Fibroblast of upper back skin (primary cell): ENCODE data around the gene KIF6.
"Not testable (repeated sequence)": the region's sequence is repeated elsewhere in the genome, so short reads cannot be mapped to it uniquely, and the experiment has no call there.

Source experiments
- DNase-seq: peaks from one replicate; pipeline ENCODE4 v3.0.0-alpha.2; 2013

KIF6 gene

DNA sequence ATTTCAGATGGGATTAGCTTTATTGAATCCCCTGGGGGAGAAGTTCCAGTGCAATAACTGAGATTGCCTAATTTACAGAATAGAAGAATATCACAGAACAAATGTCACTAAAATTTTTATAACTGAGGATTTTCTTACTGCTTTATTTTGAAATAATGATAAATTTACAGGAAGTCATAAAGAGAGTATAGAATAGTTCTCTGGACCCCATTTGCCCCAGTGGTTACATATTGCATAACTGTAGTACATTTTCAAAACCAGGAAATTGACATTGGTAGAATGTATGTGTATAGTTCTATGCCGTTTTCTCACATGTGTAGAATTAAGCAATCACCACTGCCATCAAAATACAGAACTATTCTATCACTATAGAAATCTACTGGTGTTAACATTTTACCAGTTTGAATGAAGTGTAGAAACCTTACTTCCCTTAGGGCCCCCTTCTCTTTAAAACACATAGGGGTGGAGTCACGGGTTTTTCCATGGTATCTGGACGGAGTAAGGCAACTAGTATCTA lies 18.3 kb downstream of the KIF6 start:
- DNase-seq: peak; percentile 19

DNA sequence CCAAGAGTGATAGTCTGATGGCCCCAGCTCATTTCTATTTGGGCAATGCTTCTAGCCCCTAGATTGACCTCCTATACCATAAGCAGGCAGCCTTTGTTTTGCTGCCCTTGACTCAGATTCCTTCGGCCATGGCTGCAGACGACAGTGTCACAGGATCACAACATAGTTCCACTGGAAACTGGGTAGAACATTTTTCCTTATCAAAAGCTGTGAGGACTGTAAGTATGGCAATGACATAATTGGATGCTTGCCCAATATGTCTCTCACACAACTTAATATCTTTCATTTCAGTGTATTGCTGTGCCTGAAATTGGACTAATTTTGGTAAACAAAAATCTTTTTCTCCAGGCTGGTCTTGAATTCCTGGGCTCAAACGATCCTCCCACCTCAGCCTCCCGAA lies 22.9 kb downstream of the KIF6 start:
- DNase-seq: no peak

DNA sequence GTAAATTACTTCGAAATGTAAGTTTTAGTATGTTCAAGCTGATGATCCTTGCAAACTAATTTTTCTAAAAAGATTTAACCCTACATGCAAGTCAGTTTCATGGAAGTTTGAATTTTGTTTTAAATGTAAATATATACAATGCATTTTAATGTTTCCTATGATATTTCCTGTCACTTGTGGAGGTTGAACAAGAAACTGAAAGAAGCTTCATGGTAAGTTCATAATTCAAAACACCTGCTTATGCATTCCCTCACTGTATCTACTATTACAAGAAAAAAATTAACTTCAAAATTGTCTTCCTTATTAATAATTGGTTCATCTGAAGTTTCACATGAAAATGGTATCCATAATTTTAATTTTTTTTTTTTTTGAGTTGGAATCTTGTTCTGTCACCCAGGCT lies 24.8 kb downstream of the KIF6 start:
- DNase-seq: no peak

DNA sequence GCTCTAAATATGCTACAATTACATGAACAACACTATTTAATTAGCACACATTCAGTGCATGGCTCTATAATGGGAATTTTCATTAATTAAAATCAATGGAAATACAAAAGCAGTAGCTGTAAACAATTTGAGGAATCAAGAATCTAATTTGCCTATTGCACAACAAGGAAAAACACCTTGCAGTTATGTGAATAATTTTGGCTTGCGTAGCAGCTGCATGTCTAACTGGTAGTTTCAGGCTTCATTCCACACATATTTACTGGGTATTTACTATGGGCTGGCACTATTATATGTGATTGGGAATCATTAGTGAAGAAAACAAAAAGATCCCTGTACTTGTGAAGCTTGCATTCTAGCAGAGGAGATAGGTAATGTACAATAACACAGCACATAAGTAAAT lies 26.4 kb downstream of the KIF6 start:
- DNase-seq: no peak

DNA sequence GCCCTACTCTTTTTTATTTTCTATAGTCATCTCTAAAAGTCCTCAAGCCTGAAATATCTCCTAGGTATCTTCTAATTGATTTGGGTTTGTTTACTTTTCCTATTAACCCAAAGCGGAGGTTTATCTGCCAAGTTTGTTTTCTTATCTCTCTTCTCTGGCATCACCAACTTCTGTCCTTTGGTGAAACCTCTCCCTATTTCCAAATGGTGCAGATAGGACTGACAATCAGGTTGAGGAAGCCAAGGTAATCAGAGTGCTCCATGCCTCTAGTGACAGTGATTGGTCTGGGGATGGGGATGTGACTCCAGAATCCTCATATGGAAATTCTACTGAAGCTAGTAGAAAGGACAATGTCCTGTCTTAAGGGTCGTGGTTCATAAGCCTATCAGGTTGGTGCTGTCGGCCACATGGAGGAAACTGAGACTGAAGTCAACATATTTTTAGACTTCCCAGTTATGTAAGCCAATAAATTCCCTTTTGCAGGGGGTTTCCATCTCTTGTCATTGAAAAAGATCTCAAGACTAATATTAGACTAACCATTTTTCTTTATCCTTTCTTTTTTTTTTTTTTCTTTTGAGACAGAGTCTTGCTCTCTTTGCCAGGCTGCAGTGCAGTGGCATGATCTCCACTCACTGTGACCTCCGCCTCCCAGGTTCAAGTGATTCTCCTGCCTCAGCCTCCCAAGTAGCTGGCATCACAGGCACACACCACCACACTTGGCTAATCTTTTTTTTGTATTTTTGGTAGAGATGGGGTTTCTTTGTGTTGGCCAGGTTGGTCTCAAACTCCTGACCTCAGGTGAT lies 28.0 kb downstream of the KIF6 start:
- no peak for DNase-seq

DNA sequence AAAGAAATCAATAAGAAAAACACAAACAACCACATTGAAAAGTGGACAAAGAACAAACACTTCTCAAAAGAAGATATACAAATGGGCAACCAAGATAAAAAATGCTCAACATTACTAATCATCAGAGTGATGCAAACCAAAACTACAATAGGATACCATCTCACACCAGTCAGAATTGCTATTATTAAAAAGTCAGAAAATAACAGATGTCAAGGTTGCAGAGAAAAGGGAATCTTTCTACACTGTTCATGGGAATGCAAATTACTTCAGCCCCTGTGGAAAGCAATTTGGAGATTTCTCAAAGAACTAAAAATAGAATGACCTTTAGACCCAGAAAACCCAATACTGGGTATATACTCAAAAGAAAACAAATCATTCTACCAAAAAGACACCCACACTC lies 29.8 kb downstream of the KIF6 start:
- no peak for DNase-seq

DNA sequence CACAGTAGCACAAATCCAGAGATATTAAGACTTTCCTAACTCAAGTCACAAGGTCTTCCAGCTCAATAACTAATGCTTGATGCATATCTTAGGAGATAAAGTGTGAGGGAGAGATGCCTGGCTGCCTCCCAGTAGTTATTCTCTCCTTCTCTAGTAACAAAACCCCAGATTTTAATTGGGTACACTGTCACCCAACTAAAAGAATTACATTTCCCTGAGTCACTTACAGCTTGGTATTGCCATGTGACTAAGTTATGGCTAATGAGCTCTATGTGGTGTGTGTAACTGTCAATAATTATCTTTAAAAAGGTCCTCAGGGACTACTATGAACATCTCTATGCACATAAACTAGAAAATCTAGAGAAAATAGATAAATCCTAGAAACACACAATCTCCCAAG lies 32.0 kb downstream of the KIF6 start:
- no peak for DNase-seq

DNA sequence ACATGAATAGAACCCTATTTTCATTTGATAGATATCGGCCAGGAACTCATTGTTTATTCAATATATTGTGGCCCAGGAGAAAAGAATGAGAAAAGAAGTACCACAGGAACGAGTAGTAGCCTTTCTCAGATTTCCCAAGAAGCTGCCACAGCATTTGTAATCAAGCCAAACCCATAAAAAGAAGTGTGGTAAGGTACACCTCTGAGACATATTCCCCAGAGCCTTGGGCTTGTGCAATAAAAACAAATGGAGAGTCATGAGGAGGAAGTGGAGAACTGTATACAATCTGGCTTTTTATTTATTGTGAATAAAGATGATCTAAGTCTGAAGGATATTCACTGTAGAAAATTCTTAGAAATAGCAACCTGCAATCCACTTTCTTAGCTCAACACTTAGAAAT lies 36.7 kb downstream of the KIF6 start:
- DNase-seq: peak; percentile 94

DNA sequence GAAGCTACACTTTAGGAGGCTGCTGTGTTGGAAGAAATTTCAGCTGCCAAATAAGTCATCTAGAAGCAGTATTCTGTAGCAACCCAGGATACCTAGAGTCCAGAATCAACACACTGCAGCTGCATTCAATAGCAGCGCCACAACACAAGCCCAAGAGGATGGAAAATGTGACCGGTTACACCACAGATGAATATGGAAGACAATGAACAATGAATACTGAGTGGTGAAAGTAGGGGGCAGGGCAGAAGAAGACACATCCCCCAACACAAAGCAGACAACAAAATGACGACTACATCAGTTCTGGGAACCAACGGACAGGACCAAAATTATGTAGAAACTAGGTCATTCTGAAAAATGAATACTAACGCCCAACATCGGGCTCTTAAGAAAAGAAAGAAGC lies 38.2 kb downstream of the KIF6 start:
- DNase-seq: no peak

DNA sequence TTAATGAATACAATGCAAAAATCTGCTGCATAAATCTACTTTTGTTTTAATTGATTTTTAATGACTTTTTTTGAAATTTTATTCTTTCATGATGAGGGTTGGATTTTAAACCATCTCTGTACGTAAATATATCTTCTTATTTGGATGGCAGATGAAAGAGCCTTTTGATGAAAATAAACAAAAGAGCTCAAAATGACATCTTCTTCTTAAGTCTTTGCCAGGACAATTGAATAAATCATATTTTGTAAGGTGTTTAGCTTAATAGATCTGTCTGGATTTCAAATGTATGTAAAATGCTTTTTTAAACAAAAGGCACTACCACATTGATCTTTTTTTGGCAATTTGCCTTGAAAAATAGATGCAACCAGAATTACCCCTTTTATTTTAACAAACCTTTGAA lies 39.3 kb downstream of the KIF6 start:
- DNase-seq: no peak

DNA sequence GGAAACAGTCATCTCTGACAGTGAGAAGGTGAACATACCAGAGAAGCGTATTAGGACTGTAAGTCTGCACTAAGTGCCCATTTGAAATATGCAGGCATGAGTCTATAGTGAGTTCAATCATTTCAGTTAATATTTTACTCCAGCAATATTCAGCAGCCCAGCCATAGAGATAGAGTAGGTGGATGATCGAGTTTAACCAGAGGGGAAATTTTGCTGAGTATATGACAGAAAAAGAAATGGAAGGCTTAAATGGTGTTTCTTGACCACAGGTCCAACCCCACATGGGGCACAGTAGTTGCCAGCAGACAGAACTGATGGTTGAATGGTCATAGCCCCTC lies 39.8 kb downstream of the KIF6 start:
- DNase-seq: no peak

DNA sequence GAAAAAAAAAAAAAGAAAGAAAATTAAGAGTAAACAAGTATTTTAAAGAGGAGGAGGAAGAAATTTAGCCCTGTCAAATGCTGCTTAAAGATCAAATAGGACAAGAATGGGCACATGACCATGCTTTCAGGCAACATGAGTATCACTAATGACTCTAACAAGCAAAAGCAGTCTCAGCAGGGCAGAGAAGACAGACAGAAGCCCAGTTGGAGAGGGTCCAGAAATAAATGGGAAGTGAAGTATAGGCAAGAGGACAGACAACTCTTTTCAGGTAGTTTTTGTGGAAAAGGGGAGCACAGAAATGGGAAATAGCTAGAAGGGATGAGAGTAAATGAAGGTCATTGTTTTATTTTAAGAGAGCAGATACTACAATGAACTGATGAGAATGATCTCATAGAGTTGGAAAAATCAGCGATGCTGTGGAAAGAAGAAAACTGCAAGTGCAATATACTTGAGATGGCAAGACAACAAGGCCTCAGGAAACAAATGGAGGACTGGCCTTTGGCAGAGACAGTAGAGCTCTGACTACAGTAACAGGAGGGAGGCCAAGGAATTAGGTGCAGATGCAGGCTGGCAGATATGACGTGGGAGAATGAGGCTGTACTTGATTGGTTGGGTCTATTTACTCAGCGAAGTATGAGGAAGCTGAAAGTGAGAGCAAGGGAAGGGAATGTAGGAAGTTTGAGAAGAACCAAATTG lies 40.3 kb downstream of the KIF6 start:
- DNase-seq: peak; percentile 57

DNA sequence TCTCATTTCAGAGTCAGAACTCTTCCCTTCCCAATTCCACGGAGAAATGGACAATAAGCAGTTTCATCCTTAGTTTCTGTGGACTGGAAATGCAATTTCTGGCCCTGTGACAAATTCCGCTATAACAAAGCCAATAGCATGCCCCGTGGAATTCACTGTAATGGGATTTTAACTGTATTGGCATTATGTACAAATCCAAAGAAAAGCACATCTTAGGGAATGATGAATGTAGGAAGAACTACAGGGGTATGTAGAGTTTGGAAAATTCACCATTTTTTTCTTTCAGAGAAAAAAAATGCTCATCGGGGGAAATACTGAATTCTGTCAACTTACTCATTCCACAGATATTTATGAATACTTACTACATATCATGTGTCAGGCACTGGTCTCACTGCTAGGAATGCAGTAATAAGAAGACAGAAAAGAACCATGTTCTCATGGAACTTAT lies 43.5 kb downstream of the KIF6 start:
- peak; percentile 77 for DNase-seq

DNA sequence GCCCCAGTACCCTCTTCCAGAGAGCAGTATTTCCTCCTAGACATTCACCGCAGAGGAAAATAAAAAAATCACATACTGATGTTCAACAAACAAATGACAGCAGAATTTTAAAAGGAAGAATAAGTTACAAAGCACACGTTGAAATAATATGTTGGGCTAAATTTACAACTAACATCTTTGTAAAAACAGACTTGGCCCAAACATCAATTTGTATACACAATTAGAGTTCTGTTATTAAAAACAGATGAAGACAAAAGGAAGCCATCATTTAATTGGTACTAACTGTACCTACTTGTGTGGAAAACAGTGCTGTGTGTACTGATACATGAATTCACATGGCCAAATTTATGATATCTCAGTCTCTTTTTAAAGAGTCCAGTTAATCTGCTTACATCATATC lies 46.3 kb downstream of the KIF6 start:
- no peak for DNase-seq

DNA sequence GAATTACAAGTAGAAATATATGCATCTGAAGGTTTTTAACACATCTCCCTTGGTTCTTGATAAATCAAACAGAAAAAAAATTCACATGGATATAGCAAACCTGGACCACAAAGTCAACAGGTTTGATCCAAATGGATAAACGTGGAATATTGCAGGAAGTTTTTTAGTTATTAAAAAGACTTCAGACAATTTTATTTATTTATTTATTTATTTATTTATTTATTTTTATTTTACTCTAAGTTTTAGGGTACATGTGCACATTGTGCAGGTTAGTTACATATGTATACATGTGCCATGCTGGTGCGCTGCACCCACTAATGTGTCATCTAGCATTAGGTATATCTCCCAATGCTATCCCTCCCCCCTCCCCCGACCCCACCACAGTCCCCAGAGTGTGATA lies 47.9 kb downstream of the KIF6 start:
- DNase-seq: not testable (repeated sequence)

DNA sequence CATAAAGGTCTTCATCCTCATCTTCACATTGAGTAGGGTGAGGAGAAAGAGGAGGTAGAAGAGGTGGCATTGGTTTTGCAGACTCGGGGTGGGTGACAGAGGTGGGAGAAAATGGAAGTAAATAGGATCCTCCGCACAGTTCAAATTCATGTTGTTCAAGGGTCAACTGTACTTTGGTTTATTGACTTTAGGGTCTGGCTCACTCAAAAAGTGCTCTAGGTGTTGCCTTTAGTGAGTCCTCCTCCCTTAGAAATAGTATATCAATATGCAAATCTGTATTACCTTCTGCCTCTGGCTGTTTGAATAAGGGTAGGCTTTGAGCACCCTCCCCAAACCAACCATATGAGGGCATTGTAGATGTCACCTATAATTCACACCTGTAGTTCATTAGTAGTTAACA lies 54.7 kb downstream of the KIF6 start:
- DNase-seq: no peak

DNA sequence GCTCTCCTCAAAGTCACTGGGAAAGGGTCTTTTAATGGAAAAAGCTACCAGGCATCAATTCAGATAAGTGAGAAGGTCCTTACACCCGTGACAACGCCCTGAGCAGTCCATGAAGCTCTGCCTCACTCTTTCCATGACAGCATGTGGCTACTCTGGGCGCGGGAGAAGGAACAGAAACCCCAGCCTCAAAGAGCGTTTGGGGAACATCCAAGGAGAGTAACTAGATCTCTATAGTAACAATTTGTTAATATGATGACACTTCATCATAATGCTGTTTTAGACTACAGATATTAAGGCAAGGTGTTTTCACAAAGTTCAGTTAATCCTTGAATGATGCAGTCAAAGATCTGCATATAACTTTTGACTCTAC lies 55.2 kb downstream of the KIF6 start:
- no peak for DNase-seq

DNA sequence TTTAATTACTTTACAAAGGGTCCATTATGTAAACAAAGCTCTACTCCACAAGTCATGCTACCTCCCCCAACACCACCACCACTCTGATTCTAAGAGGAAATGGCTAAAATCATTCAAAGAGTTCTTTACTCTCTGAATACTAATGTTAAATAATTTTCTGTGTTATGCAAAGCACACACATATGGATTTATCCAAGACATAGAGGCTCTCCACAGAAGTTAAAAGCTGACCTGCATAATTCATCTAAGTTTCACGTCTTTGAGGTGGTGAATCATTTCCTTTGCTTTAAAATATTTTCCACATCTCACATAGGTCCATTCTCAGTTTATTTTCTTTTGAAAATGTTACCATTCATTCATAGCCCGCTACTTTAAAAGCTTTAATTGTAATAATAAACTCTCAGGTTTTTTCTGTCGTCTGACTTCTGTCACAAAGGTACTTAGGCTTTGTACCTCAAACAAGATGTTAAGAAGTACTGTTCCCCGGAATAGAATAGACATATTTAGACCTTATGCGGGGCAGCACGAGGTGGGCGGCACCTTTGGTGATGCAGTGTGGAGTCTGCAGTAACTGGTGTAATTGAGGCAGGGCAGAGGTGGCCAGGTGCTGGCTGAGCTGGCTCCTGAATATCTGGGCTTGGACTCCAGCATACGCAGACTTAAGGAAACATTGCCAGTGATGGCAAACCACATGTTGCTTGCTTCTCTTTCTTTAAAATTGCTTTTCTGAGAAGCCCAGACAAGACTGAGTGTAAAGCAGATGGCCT lies 55.8 kb downstream of the KIF6 start:
- DNase-seq: peak; percentile 81

DNA sequence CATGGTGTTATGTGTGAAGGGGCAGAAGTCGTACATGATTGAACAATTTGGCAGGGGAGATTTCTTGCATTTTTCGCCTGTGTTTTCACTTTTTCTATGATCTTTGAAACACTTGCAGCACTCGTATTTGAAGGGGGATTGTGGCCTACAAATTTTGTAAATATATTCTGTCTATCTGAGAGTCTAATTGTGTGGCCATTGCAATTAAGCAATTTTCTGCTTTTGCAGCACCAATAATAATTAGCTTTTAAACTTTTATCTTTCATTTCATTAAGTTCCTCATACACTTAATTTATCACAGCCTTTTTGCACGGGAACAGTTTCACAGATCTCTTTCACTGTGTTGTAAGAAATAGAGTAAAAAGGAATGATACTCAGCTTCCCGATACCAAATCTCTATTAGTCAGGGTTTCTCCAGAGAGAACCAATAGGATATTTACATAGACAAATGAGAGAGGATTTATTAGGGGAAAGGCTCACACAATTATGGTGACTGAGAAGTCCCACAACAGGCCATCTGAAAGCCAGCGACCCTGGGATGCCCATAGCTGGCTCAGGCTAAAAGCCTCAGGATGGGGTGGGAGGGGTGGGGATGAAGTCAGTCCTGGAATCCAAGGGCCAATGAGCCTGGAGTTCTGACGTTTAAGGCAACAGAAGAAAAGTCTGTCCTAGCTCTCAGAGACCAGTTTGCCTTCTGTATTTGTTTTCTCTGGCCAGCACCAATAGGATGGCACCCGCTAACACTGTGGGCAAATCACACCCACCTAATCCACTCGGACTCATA lies 58.3 kb downstream of the KIF6 start:
- no peak for DNase-seq

DNA sequence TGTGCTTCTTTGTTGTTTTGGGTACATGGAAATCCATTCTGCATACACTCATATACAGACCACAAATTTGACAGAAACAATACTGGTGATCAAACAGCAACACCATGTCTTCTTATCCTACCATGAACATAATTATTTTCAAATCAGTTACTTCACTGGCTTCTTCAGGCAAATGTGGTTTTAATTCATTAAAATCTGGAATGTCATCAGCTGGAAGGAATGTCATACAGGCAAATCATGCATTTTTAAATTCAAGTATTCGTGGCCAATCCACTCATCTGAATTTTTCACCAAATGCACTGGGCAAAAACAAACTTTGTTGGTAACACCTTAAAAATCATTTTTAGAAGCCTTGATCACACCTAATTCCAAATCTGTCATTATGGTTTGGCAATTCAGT lies 59.3 kb downstream of the KIF6 start:
- peak; percentile 63 for DNase-seq

DNA sequence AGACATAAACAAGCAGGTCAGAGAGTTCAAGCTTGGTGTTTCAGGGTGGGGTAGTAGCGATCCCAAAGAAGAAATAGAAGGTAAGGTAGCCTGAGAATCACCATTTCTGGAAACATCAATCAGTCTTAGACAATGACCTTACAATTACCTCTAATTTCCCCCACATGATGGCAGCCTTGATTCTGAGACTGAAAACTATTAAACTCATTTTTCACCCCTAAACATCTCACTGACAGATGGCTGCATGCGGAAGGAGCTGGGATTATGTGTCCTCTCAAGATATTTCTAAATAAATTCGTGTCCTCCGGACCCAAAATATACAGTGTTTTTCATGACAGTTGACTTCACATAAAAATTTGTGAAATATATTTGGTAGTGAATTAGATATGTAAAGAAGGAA lies 61.0 kb downstream of the KIF6 start:
- no peak for DNase-seq

DNA sequence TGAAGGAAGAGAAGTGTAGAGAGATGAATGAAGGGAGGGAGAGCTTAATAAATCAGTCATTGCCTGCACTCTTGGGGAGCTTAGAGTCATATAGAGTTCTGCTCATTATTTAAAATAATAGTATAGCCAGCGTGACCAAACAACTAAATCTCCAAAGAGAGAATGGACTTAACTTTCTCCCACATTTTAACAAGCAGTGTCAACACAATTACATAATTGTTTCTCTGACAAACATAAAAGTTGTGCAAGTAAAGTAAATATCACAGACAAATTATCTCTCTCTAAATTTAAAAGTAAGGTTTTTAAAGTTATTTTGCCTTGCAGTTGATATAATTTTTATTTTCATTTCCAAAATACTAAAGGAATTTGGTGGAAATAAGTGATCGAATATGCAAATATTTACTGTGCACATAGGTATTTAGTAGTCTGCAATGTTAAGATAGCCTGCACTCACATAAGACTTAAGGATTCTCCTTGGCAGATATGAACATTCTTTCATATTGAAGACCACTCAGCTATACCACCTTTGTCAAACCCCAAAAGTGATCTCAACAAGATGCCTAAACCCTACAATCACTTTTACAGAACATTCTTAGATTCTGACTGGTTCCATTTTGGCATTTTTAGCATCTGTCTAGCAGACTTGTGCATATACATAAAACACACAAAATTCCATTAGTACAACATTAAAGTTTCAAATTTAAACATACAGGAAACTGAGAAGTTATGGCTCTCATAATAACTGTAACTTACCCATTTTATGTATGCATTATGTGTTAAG lies 67.7 kb downstream of the KIF6 start:
- peak; percentile 55 for DNase-seq
